GM23338 (cell line): ENCODE results near the gene LOXHD1. TPM values are rescaled to one million over a fixed set of nuclear protein-coding genes. Genes with fewer than 3 reads are reported as not detected.

Experiments
- ATAC-seq: fragments of 200-7000 bp; cut with Tn5 transposase; 3 replicates; pipeline ENCODE4 v1.9.1; 2020
- DNase-seq: peaks from one replicate; pipeline ENCODE4 v3.0.0-alpha.2; 2015; ENCODE audit warnings: low spot score
- H2AFZ ChIP-seq: fragments of 200-600 bp; sonication (generic); 2 replicates; pipeline ENCODE4 v1.8.0; 2016; ENCODE audit warnings: antibody characterized with exemption, mild to moderate bottlenecking, moderate library complexity
- H3F3A ChIP-seq: fragments of 200-600 bp; sonication (generic); replicated peaks from 2 replicates; pipeline ENCODE4 v1.8.0; 2017; ENCODE audit warnings: antibody characterized with exemption, mixed run types, low read depth
- H3K27ac ChIP-seq: fragments of 200-600 bp; sonication (generic); 2 replicates; pipeline ENCODE4 v1.6.1; 2016; ENCODE audit warnings: low read depth
- H3K27me3 ChIP-seq: fragments of 200-600 bp; sonication (generic); 2 replicates; pipeline ENCODE4 v1.8.0; 2016; ENCODE audit warnings: mild to moderate bottlenecking, mixed run types, moderate library complexity; ENCODE audit not compliant: insufficient read depth
- H3K36me3 ChIP-seq: fragments of 200-600 bp; sonication (generic); 2 replicates; pipeline ENCODE4 v1.8.0; 2016; ENCODE audit warnings: mild to moderate bottlenecking; ENCODE audit not compliant: insufficient read depth
- H3K4me1 ChIP-seq: fragments of 200-600 bp; sonication (generic); 2 replicates; pipeline ENCODE4 v1.8.0; 2016; ENCODE audit warnings: mild to moderate bottlenecking, moderate library complexity; ENCODE audit not compliant: insufficient read depth
- H3K4me2 ChIP-seq: fragments of 200-600 bp; sonication (generic); 2 replicates; pipeline ENCODE4 v1.7.1; 2017; ENCODE audit warnings: mixed run types
- H3K4me3 ChIP-seq: fragments of 200-600 bp; sonication (generic); 2 replicates; pipeline ENCODE4 v1.6.1; 2016; ENCODE audit warnings: mixed run types
- H3K79me2 ChIP-seq: fragments of 200-600 bp; sonication (generic); replicated peaks from 2 replicates; pipeline ENCODE4 v1.8.0; 2017; ENCODE audit warnings: mild to moderate bottlenecking; ENCODE audit not compliant: insufficient read depth
- H3K9me2 ChIP-seq: fragments of 200-600 bp; sonication (generic); 2 replicates; pipeline ENCODE4 v1.8.0; 2017; ENCODE audit not compliant: insufficient read depth
- H4K20me1 ChIP-seq: fragments of 200-600 bp; sonication (generic); replicated peaks from 2 replicates; pipeline ENCODE4 v1.8.0; 2017; ENCODE audit warnings: mild to moderate bottlenecking; ENCODE audit not compliant: insufficient read depth
- H3K27ac Mint-ChIP-seq: 2 replicates; pipeline ENCODE4 v1.8.0; 2020; ENCODE audit warnings: inconsistent platforms, mild to moderate bottlenecking, moderate library complexity, mixed read lengths
- H3K27me3 Mint-ChIP-seq: 3 replicates; pipeline ENCODE4 v1.8.0; 2022; ENCODE audit warnings: low read depth, mild to moderate bottlenecking, moderate library complexity, mixed read lengths, inconsistent platforms; ENCODE audit not compliant: insufficient read depth, poor library complexity
- H3K36me3 Mint-ChIP-seq: 3 replicates; pipeline ENCODE4 v1.8.0; 2021; ENCODE audit warnings: low read depth, mild to moderate bottlenecking, inconsistent platforms, moderate library complexity, mixed read lengths
- H3K4me1 Mint-ChIP-seq: 3 replicates; pipeline ENCODE4 v1.8.0; 2020; ENCODE audit warnings: mild to moderate bottlenecking, inconsistent platforms, mixed read lengths
- H3K4me3 Mint-ChIP-seq: 3 replicates; pipeline ENCODE4 v1.8.0; 2021; ENCODE audit warnings: moderate library complexity, mild to moderate bottlenecking, inconsistent platforms, mixed read lengths
- H3K9me3 Mint-ChIP-seq: 3 replicates; pipeline ENCODE4 v1.8.0; 2020; ENCODE audit warnings: moderate library complexity, mild to moderate bottlenecking, inconsistent platforms, mixed read lengths
- CREB1 ChIP-seq: fragments of 250-450 bp; sonication (Bioruptor Pico); IDR thresholded peaks from 2 replicates; pipeline ENCODE4 v1.5.0; 2020; ENCODE audit warnings: low read depth, mild to moderate bottlenecking, moderate library complexity
- ETS1 ChIP-seq: IDR thresholded peaks from 2 replicates; pipeline ENCODE4 v1.6.1; 2016; ENCODE audit warnings: antibody characterized with exemption
- EZH2 ChIP-seq: fragments of 200-600 bp; sonication (generic); IDR thresholded peaks from one replicate; pipeline ENCODE4 v1.8.0; 2017; ENCODE audit warnings: antibody characterized with exemption, mild to moderate bottlenecking, low read depth; ENCODE audit not compliant: unreplicated experiment
- EZH2phosphoT487 ChIP-seq: fragments of 200-600 bp; sonication (generic); IDR thresholded peaks from one replicate; pipeline ENCODE4 v1.8.1; 2018; ENCODE audit warnings: antibody characterized with exemption; ENCODE audit not compliant: unreplicated experiment
- JUNB ChIP-seq: IDR thresholded peaks from one replicate; pipeline ENCODE4 v1.6.1; 2016; ENCODE audit warnings: antibody characterized with exemption; ENCODE audit not compliant: unreplicated experiment
- NANOG ChIP-seq: IDR thresholded peaks from 2 replicates; pipeline ENCODE4 v1.6.1; 2016; ENCODE audit warnings: antibody characterized with exemption, borderline replicate concordance
- POLR2AphosphoS5 ChIP-seq: IDR thresholded peaks from 2 replicates; pipeline ENCODE4 v1.6.1; 2016; ENCODE audit warnings: antibody characterized with exemption, low read depth
- REST ChIP-seq: IDR thresholded peaks from one replicate; pipeline ENCODE4 v1.6.1; 2018; ENCODE audit warnings: antibody characterized with exemption; ENCODE audit not compliant: unreplicated experiment
- STAT1 ChIP-seq: IDR thresholded peaks from one replicate; pipeline ENCODE4 v1.6.1; 2016; ENCODE audit warnings: antibody characterized with exemption; ENCODE audit not compliant: unreplicated experiment
- ZNF114 ChIP-seq: fragments of 250-450 bp; sonication (Bioruptor Pico); IDR thresholded peaks from 2 replicates; pipeline ENCODE4 v1.5.0; 2020; ENCODE audit warnings: mild to moderate bottlenecking, moderate library complexity
- ZNF331 ChIP-seq: fragments of 250-450 bp; sonication (Bioruptor Pico); IDR thresholded peaks from 2 replicates; pipeline ENCODE4 v1.5.0; 2020; ENCODE audit warnings: low read depth, mild to moderate bottlenecking, moderate library complexity
- ZNF462 ChIP-seq: fragments of 250-450 bp; sonication (Bioruptor Pico); IDR thresholded peaks from 2 replicates; pipeline ENCODE4 v1.5.0; 2020; ENCODE audit warnings: mild to moderate bottlenecking, moderate library complexity
- polyA plus RNA-seq: library from polyadenylated mRNA; unstranded; fragments of >200 nt; fragmentation: Nextera tagmentation; extraction: Ambion mirVana; gene quantifications from 2 replicates; pipeline ENCODE4 v1.2.1, GENCODE V29; 2016
- total RNA-seq: library from RNA; depleted of rRNA; stranded (reverse); fragments of >200 nt; shearing (Covaris generic); gene quantifications from 2 replicates; pipeline ENCODE4 v1.2.3, GENCODE V29; 2014

The LOXHD1 gene
- total and polyA plus RNA-seq, 2 experiments from 2014 or later, result 0.17 TPM; not detected in 1

GRCh38 chr18:46574000-46574742, 82.8 kb downstream of the LOXHD1 start:
- no peaks in the 10 kb centered on the region for H3K9me2 ChIP-seq
- H3K36me3 ChIP-seq, result no peaks in the 10 kb centered on the region
- no peak overlapping the region for H2AFZ ChIP-seq
- Mint-ChIP-seq H3K4me3 (no peak overlapping the region), H3K4me1 (no peaks in the 10 kb centered on the region), H3K27me3 (peaks cover 5% of the 10 kb centered on the region), H3K9me3 (no peaks in the 10 kb centered on the region; the same call in 2 of the 3 replicates), H3K27ac (no peak overlapping the region; the same call in 1 of the 2 replicates), H3K36me3 (no peaks in the 10 kb centered on the region)
- no peak for TF ChIP-seq NANOG
- TF ChIP-seq ZNF331 (CRISPR knock-in tag), result no peak
- no peak for TF ChIP-seq REST
- TF ChIP-seq JUNB, result no peak
- TF ChIP-seq EZH2, result no peak
- TF ChIP-seq STAT1, result no peak
- TF ChIP-seq ZNF114, result no peak
- TF ChIP-seq EZH2phosphoT487, result no peak
- no peak for TF ChIP-seq CREB1 (CRISPR knock-in tag)
- no peak for TF ChIP-seq POLR2AphosphoS5
- no peak for TF ChIP-seq ETS1
- no peak for TF ChIP-seq ZNF462 (CRISPR knock-in tag)
- H4K20me1 ChIP-seq, result no peaks in the 10 kb centered on the region
- H3K27me3 ChIP-seq, result no peaks in the 10 kb centered on the region
- no peak overlapping the region for H3K27ac ChIP-seq
- no peaks in the 10 kb centered on the region for H3K79me2 ChIP-seq
- H3K4me2 ChIP-seq, result no peak overlapping the region
- ATAC-seq (no peak), DNase-seq (no peak)
- H3F3A ChIP-seq, result no peaks in the 10 kb centered on the region
- no peaks in the 10 kb centered on the region for H3K4me1 ChIP-seq
- no peak overlapping the region for H3K4me3 ChIP-seq
